Measurements from ENCODE around the gene TOP3A.
A peak's percentile ranks its signal among the peaks of the same experiment; 100 is the strongest.

Gene TOP3A

DNA sequence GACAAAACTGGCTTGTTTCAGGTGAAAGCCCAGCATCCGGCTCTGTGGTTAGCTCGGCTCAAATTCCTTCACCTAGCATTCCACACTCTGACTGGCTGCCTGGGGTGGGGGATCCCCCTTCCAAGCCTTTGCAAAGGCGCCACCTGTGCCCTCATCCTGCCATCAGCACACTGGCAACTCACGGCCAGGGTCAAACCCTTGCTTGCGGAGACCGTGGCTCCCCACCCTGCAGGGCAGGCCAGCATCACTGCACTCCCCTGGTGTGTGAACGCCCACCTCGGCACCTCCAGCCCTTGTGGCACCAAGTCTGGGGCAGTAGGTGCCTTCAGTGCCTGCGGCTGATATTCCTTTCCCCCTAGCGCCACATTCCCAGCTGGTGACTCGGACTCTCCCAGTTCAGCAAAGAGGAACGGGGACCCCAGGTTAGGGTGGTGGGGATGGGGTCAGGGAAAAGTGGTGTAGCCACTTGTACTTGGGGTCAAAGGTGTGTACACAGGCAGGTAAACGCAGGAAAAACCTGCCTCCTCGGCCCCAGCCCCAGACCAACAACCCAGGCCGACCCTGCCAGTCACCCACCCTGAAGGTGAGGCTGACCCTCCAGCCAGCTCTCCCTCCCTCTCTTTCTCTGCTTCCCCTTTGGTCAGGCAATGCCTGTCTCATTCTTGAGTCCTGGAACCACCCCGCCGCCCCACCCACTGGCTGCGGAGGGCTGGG lies 57.4 kb downstream of the TOP3A start:
- Histone ChIP-seq H3K9ac (ENCODE audit: low read length) (peak overlapping the region; percentile 85), H2AFZ (ENCODE audit: low read length) (no peak overlapping the region), H3K79me2 (ENCODE audit: insufficient read depth, low read length) (no peaks in the 10 kb centered on the region)

DNA sequence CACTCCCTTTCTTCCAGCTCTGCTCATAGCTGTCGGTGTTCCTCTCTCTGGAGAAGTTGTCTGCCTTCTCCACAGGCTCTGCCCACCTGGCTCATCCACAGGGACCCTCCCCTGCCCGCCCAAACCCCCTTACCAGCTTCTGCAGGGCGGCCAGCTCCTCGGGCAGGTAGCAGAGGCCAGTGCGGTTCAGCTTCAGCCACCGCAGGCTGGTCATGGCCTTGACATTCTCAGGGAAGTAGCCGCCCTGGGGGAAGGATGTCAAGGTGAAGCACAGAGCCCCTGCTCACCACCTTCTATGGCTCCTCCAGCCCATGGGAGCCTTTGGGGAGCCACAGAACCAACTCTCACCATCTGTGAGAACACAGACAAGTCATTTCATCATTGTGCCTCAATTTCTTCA lies 58.0 kb downstream of the TOP3A start:
- TF ChIP-seq, protein P1, sequence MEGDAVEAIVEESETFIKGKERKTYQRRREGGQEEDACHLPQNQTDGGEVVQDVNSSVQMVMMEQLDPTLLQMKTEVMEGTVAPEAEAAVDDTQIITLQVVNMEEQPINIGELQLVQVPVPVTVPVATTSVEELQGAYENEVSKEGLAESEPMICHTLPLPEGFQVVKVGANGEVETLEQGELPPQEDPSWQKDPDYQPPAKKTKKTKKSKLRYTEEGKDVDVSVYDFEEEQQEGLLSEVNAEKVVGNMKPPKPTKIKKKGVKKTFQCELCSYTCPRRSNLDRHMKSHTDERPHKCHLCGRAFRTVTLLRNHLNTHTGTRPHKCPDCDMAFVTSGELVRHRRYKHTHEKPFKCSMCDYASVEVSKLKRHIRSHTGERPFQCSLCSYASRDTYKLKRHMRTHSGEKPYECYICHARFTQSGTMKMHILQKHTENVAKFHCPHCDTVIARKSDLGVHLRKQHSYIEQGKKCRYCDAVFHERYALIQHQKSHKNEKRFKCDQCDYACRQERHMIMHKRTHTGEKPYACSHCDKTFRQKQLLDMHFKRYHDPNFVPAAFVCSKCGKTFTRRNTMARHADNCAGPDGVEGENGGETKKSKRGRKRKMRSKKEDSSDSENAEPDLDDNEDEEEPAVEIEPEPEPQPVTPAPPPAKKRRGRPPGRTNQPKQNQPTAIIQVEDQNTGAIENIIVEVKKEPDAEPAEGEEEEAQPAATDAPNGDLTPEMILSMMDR (IDR thresholded peaks at IDR 0.05; ENCODE audit: low read length), result no peak
- peak overlapping the region; percentile 72; the same call in 1 of the 2 replicates for H3K4me2 ChIP-seq (ENCODE audit: low read length)
- no peak overlapping the region for H2AFZ ChIP-seq (ENCODE audit: low read length)
- no peaks in the 10 kb centered on the region for H3F3A ChIP-seq (ENCODE audit: insufficient read depth, low read length)
- H3K27ac ChIP-seq (ENCODE audit: low read depth, low read length, poor library complexity, severe bottlenecking), result no peak overlapping the region
- H3K9me2 ChIP-seq (ENCODE audit: low read depth, low read length), result no peaks in the 10 kb centered on the region
- H3K9me3 ChIP-seq (ENCODE audit: low read length), result no peaks in the 10 kb centered on the region
- H3K4me1 ChIP-seq (ENCODE audit: insufficient read depth, low read length, severe bottlenecking), result peaks cover 33% of the 10 kb centered on the region
- no peaks in the 10 kb centered on the region for H3K79me2 ChIP-seq (ENCODE audit: insufficient read depth, low read length)
- H3K9ac ChIP-seq (ENCODE audit: low read length), result no peak overlapping the region; the same call in 1 of the 2 replicates
- H3K27me3 ChIP-seq (ENCODE audit: insufficient read depth, low read length), result no peaks in the 10 kb centered on the region
- H3K36me3 ChIP-seq (ENCODE audit: insufficient read depth, low read length), result peaks cover 33% of the 10 kb centered on the region; the same call in 1 of the 2 replicates
- no peak overlapping the region for H3K4me3 ChIP-seq (ENCODE audit: low read depth, low read length, poor library complexity, severe bottlenecking)
- H4K20me1 ChIP-seq (ENCODE audit: insufficient read depth, low read length), result no peaks in the 10 kb centered on the region

More for the DNA sequence above, 57.4 kb downstream of the TOP3A start:
- peaks cover 27% of the 10 kb centered on the region; the same call in 1 of the 2 replicates for H3K36me3 ChIP-seq (ENCODE audit: insufficient read depth, low read length)
- H3K4me1 ChIP-seq (ENCODE audit: insufficient read depth, low read length, severe bottlenecking), result peaks cover 35% of the 10 kb centered on the region
- H3K9me2 ChIP-seq (ENCODE audit: low read depth, low read length), result no peaks in the 10 kb centered on the region
- no peaks in the 10 kb centered on the region for H3F3A ChIP-seq (ENCODE audit: insufficient read depth, low read length)
- no peaks in the 10 kb centered on the region for H3K27me3 ChIP-seq (ENCODE audit: insufficient read depth, low read length)
- H3K27ac ChIP-seq (ENCODE audit: low read depth, low read length, poor library complexity, severe bottlenecking), result peak overlapping the region; percentile 39
- TF ChIP-seq, protein P1 (IDR thresholded peaks at IDR 0.05; ENCODE audit: low read length), result no peak
- no peak for TF ChIP-seq EZH2 (IDR thresholded peaks at IDR 0.05; ENCODE audit: borderline replicate concordance, low read length)
- peak overlapping the region; percentile 72 for H3K4me2 ChIP-seq (ENCODE audit: low read length)
- no peaks in the 10 kb centered on the region for H4K20me1 ChIP-seq (ENCODE audit: insufficient read depth, low read length)
- H3K9me3 ChIP-seq (ENCODE audit: low read length), result no peaks in the 10 kb centered on the region
- peak overlapping the region; percentile 80 for H3K4me3 ChIP-seq (ENCODE audit: low read depth, low read length, poor library complexity, severe bottlenecking)

DNA sequence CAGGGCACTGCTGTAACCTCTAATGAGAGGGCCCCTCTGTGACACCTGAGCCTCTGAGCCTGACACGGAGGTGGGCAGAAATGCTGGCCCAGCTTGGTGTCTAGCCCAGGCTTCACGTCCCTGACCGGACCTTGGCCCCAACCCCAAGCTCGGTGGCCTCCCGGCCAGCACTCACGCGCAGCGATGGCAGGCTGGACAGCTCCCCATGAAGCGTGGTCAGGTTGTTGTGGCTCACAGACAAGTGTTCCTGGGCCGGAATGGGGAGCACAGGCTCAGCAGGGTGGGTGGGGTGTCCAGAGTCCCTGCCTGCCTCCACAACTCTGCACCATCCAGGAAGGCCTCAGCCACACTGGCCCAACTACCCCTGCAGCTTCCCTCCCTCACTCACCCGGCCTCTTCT lies 58.4 kb downstream of the TOP3A start:
- no peak overlapping the region for H3K9ac ChIP-seq (ENCODE audit: low read length)

More for the DNA sequence above, 58.4 kb downstream of the TOP3A start:
- H3F3A ChIP-seq (ENCODE audit: insufficient read depth, low read length), result no peaks in the 10 kb centered on the region
- no peak overlapping the region for H3K27ac ChIP-seq (ENCODE audit: low read depth, low read length, poor library complexity, severe bottlenecking)
- peaks cover 29% of the 10 kb centered on the region for H3K4me1 ChIP-seq (ENCODE audit: insufficient read depth, low read length, severe bottlenecking)
- H3K27me3 ChIP-seq (ENCODE audit: insufficient read depth, low read length), result no peaks in the 10 kb centered on the region
- no peak overlapping the region for H2AFZ ChIP-seq (ENCODE audit: low read length)
- peaks cover 36% of the 10 kb centered on the region; the same call in 1 of the 2 replicates for H3K36me3 ChIP-seq (ENCODE audit: insufficient read depth, low read length)
- no peaks in the 10 kb centered on the region for H3K9me2 ChIP-seq (ENCODE audit: low read depth, low read length)
- no peaks in the 10 kb centered on the region for H4K20me1 ChIP-seq (ENCODE audit: insufficient read depth, low read length)
- no peak for TF ChIP-seq EZH2 (IDR thresholded peaks at IDR 0.05; ENCODE audit: borderline replicate concordance, low read length)
- TF ChIP-seq, protein P1 (IDR thresholded peaks at IDR 0.05; ENCODE audit: low read length), result no peak
- no peaks in the 10 kb centered on the region for H3K79me2 ChIP-seq (ENCODE audit: insufficient read depth, low read length)
- H3K9me3 ChIP-seq (ENCODE audit: low read length), result no peaks in the 10 kb centered on the region
- H3K4me3 ChIP-seq (ENCODE audit: low read depth, low read length, poor library complexity, severe bottlenecking), result no peak overlapping the region
- no peak overlapping the region for H3K4me2 ChIP-seq (ENCODE audit: low read length)
